ENCODE data around the gene POLR1G.
"Not testable (repeated sequence)": the region's sequence is repeated elsewhere in the genome, so short reads cannot be mapped to it uniquely, and the experiment has no call there.

POLR1G gene

DNA sequence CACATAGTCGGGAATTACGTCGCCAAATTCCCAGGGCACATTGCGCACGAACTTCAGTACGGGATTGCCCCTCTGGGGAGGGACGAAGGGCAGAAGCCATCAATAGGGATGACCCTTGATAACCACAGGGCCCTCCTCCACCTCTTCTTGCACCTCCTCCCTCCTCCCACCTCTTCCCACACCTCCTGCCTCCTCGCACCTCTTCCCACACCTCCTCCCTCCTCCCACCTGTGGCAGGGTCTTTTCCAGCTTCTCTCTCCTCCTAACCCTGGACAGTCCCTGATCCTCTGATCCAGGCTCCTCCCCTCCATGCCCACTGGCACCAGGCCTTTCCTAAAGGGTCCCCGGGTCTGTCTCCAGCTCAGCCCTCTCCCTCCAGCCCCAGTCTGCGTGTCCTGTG lies 13.9 kb downstream of the POLR1G start:
- DNase-seq (ENCODE audit: low spot score), result no peak

DNA sequence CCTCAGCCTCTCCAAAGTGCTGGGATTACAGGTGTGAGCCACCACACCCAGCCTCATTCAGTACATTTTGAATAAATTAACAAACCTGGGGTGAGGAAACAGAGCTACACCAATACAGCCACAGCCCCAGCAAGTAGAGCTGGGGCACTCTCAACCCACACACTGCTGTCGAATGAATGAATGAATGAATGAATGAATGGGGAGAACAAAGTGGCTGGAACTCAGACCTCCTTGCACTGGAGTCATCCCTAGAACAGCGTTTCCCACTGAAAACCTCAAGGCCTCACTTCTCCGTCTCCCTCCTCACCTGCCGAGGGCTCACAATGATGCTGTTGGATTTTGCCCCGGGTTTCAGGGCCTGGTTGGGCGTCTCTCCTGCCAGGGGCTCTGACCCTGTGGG lies 14.4 kb downstream of the POLR1G start:
- DNase-seq (ENCODE audit: low spot score), result no peak

DNA sequence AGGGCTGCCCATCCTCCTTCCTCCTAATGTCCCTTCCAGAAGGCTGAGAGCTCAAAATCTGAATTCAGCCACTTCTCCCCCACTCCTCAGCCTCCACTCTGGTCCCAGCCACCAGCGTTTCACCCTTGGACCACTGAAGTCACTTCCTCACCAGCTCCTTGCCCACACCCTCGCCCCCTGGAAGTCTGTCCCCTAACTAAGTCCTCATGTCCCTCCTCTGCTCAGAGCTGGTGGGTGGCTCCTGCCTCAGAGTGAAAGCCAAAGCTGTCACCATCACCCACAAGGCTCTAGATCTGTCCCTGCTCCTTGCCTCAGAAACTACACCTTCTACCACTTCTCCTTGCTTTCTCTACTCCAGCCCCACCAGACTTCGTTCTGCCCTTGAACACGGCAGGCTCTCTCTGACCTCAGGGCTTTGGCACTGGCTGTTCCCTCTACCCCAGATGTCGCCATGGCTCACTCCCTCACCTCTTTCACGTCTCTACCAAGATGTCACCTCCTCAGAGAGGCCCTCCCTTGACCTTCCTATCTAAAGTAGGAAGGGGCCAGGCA lies 15.6 kb downstream of the POLR1G start:
- no peak for DNase-seq (ENCODE audit: low spot score)

DNA sequence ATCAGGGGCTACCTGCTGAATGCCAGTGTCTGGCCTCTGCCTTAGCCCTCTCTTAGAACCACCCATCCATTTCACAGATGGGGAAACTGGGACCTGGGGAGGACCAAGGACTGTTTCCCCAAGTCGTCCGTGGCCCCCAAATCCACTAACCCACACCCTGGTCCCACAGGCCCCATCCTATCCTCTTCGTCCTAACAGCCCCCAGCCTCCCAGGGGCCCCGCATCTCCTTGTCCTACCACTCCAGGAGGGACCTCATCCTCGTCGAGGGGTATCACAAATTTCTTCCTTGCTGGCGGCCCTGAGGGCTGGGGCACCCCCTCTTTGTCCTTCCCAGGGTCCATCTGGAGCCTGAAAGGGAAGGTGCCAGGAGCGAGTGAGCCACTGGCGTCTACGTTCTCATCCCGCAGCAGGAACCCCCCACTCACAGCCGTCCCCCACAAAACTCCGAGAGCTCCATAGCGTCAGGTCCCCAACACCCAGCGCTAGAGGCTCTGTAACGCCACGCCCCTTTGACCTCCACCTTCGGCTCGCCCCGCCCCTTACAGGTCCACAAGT lies 16.7 kb downstream of the POLR1G start:
- no peak for DNase-seq (ENCODE audit: low spot score)

DNA sequence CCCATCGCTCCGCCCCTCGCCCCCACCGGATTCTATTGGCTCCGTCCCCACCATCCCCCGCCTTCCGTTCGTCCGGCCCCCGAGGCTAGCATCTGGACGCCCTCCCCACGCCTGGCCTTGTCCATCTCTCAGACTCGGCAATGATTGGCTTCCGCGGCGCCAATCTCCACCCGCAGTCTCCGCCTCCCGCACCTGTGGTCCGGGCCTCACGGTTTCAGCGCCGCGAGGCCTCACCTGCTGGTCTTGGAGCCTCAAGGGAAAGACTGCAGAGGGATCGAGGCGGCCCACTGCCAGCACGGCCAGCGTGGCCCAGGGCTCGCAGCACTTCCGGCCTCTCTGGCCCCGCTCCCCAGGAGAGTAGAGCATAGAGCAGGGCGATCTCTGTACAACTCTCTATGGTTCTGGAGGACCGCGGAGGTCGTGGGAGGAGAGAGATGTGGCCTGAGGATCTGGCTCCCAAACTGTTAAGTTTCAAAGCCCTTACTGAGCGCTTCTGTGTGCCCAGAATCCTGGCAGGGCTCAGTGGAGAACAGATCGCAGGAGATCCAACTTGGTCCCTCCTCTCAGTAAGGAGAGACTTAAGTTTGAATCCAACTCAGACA lies 17.2 kb downstream of the POLR1G start, which contains the start of gene ERCC1:
Gene ERCC1 (minus strand): TSS at position 329 of the 602 bp plus-strand sequence. CDS start 543 bp downstream, outside the sequence.
- DNase-seq (ENCODE audit: low spot score), result peak; percentile 95

DNA sequence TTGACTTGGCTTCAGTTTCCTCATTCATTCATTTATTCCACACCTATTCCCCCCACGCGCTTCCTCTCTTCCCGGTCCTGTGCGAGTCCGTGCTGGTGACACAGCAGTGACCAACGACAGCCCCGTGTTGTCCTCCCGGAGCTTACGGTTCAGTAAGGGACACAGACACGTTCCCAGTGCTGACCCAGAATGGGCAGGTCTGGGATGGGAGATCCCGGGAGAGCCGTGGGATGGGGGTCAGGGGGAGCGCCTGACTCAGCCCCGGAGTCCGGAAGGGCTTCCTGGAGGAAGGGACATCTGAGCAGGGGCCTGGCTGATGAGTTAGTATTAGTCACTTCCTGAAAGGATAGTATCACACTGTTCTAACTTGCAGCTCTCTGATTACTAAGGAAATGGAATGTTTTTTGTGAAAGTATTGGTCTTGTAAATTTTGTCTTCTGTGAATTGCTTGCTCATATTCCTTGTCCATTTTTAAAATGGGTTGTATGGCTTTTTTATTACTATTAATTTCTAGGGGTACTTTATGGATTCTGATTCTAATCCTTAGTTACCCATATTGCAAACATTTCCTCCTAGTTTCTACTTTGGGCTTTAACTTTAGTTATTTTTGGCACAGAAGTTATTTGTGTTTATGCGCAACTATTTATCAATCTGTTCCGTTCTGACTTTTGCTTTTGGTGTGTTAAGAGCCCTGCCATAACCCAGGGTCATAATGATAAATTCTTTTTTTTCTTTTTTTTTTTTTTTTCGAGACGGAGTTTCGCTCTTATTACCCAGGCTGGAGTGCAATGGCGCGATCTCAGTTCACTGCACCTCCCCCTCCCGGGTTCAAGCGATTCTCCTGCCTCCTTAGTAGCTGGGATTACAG lies 18.0 kb downstream of the POLR1G start:
- DNase-seq (ENCODE audit: low spot score), result peak; percentile 62

DNA sequence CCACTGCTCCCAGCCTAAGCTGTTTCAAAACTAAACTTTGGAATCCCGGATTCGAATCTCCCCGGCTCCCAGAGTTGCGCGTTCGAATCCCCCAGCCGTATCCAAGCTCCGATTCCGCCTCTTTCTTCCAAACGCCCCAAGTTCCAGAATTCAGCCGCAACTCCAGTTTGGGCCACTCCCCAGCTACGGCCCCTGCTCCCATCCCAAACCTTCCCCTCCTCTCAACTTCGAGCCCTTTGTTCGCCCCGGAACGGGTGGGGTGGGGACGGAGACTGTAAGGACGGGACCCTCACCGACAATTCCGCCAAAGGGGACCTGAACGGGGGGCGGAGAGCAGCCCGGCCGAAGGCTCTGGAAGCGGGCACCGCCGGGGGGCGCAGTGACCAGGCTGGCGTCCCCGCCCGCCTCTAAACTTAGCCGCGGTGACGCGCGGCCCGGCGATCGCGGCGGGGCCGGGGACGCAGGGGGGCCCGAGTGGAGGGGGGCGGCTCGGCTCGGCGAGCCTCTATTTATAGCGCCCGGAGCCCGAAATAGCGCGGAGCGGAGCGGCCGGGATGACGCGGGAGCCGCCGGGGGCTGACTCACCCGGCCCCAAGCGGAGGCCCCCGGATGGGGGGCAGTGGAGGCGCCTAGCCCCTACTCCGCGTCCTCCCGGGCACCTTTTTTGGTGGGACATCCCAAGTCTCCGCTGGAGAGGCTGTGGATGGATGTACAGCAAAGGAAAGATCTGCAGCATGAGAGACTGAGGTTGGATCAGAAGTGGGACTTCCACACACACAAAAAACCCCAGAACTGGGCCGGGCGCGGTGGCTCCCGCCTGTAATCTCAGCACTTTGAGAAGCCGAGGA lies 22.2 kb downstream of the POLR1G start:
- DNase-seq (ENCODE audit: low spot score), result peak; percentile 64

DNA sequence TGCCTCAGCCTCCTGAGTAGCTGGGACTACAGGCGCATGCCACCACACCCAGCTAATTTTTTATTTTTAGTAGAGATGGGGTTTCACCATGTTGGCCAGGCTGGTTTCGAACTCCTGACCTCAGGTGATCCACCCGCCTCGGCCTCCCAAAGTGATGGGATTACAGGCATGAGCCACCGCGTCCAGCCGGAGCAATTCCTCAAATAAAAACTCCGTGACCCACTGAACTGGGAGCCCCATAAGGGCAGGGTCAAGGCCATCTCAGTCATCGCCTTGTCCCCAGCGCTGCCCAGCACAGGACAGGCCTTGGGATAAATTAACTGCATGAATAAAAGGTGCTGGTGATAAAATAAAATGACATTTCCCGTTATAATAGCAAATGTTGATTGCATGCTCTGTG lies 23.5 kb downstream of the POLR1G start:
- not testable (repeated sequence) for DNase-seq (ENCODE audit: low spot score)

DNA sequence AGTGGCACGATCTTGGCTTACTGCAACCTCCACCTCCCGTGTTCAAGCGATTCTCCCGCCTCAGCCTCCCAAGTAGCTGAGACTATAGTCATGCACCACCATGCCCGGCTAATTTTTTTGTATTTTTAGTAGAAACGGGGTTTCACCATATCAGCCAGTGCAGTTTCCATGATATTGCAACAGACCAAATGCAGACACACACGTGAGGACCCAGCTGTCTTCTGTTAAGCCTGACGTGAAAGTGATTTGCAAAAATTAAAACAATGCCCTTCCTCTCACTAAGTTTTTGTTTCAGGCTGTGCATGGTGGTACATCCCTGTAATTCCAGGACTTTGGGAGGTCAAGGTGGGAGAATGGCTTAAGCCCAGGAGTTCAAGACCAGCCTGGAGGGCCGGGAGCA lies 24.6 kb downstream of the POLR1G start:
- not testable (repeated sequence) for DNase-seq (ENCODE audit: low spot score)

DNA sequence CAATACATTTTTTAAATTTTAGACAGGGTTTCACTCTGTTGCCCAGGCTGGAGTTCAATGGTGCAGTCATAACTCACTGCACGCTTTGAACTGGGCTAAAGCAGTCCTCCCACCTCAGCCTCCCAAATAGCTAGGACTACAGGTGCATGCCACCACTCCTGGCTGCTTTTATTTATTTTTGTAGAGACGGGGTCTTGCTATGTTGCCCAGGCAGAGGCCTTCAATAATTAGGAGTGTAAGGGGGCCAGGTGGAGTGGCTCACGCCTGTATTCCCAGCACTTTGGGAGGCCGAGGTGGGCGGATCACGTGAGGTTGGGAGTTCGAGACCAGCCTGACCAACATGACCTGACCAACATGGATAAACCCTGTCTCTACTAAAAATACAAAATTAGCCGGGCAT lies 26.1 kb downstream of the POLR1G start:
- DNase-seq (ENCODE audit: low spot score), result not testable (repeated sequence)

DNA sequence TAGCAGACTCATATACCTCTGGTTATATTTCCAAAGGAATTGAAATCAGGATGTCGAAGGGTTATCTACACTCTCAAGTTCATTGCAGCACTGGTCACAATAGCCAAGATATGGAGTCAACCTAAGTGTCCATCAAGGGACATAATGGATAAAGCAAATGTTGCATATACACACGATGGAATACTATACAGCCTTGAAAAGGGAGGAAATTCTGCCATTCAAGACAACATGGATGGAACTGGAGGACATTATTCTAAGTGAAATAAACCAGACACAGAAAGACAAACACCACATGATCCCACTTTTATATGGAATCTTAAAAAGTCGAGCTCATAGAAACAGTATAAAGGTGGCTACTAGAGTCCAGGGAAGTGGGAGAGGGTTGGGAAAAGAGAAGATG lies 30.9 kb downstream of the POLR1G start:
- no peak for DNase-seq (ENCODE audit: low spot score)

DNA sequence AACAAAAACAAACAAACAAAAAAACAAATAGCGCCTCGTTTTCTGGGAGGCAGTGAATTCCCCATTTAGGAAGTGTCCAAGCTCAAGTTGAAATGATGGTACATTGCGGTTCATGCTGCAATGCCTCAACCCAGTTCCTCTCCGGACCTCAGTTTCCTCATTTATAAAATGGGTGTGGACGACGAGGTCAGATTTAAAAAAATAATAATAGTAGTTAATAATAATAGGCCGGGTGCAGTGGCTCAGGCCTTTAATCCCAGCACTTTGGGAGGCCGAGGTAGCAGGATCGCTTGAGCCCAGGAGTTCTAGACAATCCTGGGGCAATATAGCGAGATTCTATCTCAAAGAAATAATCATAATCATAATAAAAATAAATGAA lies 32.7 kb downstream of the POLR1G start:
- DNase-seq (ENCODE audit: low spot score), result no peak

DNA sequence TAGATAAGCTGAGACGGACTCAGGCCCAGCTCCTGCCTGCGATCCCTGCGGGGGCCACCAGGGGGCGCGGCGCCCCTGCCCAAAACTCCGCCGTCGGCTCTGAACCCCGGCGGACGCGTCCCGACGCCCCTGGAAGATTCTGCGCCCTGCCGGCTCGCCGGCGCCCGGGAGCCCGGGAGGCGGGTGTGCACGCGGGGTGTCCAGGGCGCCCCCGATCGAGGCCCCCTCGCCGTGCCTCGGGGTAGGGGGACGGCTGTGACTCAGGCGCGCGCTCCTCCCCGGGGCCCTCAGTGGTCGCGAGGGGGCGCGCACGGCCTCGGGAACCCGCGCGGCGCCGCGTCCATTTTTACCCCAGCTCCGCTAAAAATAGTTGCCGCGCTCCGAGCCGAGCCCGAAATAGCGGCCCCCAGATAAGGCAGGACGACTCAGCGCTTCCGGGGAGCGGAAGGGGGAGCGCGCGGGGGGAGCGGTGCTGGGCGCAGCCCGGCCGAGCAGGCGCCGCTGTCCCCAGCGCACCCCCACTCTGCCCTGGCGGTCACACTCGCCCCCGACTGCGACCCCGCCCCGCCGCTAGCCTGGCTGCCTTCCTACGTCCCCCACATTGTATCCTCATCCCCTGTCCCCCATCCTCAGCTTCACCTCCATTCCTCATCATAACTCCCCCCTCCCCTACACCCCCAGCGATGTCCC lies 33.3 kb downstream of the POLR1G start:
- DNase-seq (ENCODE audit: low spot score), result peak; percentile 81

DNA sequence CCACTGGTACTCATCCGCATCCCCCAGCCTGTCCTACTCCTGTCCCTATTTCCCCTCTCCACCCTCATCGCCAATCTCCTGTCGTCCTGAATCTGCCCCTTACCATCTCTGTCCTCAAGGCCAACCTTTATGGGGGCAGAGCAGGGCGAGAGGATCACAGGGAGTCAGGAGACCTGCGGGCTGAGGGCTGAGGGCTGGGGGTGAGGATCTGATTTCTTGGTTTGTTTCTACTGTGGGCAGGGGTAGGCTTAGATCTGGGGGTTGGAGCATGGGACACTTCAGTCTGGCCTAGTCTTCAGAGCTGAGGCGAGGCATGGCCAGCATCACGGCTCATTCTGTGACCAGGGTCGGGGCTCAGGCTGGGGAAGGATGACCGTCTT lies 33.8 kb downstream of the POLR1G start:
- DNase-seq (ENCODE audit: low spot score), result no peak

DNA sequence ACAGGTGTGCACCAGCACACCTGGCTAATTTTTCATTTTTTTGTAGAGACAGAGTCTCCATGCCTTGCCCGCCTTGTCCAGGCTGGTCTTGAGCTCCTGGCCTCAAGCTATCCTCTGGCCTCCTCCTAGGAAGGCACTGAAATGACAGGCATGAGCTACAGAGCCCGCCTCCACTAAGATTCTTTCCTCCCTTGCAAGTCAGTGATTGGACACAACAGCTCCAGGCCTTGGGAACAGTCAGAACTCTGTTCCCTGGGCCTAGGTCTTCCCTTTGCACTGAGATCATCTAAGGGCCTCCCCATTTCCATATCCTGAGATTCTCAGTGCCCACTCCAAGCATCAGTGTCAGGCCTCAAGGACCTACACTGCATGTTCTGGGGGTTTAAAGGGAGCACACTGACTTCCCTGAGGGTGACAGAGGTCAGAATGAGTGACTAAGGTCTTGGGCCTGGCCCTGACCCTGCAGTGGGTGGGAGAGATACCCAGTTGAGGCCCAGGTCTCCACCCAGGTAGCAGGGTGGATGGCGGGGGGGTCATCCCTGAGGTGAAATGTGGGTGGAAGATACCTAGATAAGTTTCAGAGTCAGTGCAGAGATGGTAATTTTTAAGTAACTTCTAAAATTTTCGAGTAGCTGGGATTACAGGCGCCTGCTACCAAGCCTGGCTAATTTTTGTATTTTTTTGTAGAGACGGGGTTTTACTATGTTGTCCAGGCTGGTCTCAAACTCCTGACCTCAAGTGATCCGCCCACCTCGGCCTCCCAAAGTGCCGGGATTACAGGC lies 34.6 kb downstream of the POLR1G start:
- DNase-seq (ENCODE audit: low spot score), result peak; percentile 73

DNA sequence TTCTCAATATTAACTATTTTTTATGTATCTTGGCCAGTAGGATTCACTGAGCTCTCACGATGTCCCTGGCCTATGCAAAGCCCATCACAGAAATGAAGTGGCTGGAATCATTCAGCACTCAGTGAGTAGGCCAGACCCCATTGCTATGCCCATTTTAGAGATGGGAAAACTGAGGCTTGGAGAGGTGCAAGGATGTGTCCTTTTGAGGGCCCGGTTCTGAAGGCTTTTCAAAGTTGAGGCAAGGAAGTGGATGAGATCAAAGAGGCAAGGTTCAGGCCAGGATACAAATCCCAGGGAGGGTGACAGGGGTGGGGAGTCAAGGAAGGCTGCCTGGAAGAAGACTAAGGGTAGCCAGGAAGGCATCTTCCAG lies 35.9 kb downstream of the POLR1G start:
- DNase-seq (ENCODE audit: low spot score), result no peak

DNA sequence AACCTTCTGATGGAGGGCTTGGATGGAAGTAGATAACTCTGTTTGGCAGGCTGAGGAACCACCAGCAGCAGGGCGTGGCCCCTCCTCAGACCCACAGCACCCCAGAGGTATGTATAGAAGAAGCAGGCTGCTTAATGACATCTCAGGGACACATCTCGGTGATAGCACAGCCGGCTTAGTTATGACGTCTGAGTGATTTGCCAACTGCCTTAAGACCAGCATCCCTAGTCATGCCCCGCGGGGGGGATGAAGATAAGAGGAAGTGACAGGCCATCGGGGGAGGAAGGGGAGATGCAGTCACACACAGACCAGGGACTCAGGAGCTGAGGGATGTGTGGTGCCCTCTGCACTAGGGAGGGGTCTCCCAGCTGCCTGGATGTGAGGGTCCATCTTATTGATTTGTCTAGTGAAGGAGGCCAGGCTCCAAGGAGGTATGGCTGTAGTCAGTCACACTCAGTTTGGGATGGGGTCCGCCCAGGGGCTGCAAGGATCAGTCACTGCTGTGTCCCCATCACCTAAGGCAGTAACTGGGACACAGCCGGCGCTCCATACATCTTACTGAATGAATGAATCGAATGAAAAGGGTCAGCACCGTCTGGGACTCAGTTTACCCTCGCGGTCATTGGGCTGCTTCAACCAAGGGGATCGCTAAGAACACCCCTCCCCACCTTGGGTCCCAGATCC lies 36.5 kb downstream of the POLR1G start:
- DNase-seq (ENCODE audit: low spot score), result no peak

DNA sequence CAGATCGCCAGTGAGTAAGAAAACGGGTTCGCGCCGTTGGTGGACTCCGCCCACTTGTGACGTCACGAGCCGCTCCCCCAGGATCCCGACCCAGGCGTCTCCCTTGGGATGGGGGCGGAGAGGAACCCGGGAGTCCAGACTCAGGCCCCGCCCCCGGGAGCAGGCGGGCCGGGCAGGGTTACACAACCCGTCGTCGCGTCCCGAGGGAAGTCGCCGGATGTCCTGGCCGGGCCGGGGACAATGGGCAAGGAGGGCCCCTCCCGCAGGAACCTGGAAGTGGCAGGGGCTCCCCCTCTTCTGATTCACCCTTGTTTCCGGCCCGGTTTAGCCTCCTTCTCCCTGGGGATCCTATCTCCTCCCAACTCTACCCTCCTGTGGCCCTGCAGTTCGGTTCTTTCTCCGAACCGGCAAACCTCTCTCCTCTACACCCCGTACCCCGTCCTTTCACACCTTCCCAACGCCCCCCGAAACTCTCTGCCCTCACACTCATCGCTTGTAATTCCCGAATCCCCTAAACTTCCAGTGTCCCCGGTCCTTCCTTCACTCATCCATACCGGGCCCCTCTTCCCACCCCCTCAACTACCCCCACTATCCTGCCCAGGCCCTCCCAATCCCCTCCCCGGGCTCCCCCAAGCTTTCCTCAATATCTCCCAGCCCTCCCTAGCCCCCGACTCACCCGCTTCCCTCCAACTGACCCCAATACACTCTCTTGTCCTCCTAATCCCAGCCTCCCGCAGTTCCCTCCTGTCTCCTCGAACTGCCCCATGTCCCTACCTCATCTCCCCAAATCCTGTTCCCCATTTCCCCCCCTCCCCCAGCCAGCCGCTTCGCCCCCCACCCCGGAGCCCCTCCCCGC lies 37.2 kb downstream of the POLR1G start:
- DNase-seq (ENCODE audit: low spot score), result peak; percentile 94

All from HuH-7 (cell line).